GM18517 (cell line): ENCODE data around the gene RAMP2.

Experiments used
- ATAC-seq: cut with Tn5 transposase; IDR thresholded peaks from one replicate; pipeline ENCODE4 v1.9.1; 2021; ENCODE audit warnings: mild to moderate bottlenecking, moderate library complexity; ENCODE audit not compliant: unreplicated experiment

RAMP2 gene

GRCh38 chr17:42787266-42787665 lies 26.2 kb downstream of the RAMP2 start:
- ATAC-seq, result no peak

GRCh38 chr17:42791948-42792347 lies 30.9 kb downstream of the RAMP2 start:
- ATAC-seq, result no peak

- no peak for ATAC-seq
Measured at GRCh38 chr17:42792545-42792944, 31.5 kb downstream of the RAMP2 start.

GRCh38 chr17:42795061-42795460 lies 34.0 kb downstream of the RAMP2 start:
- no peak for ATAC-seq

GRCh38 chr17:42795465-42795864 lies 34.4 kb downstream of the RAMP2 start:
- no peak for ATAC-seq

- ATAC-seq, result no peak
Measured at GRCh38 chr17:42796066-42796758, 35.2 kb downstream of the RAMP2 start.

- no peak for ATAC-seq
Measured at GRCh38 chr17:42797067-42798007, 36.3 kb downstream of the RAMP2 start.

- ATAC-seq, result no peak
Measured at GRCh38 chr17:42798011-42798382, 37.0 kb downstream of the RAMP2 start.

- ATAC-seq, result no peak
Measured at GRCh38 chr17:42798383-42799380, 37.7 kb downstream of the RAMP2 start, which contains the start of the genes CNTD1 and COA3. TSS of gene CNTD1 (plus strand) at chr17:42798861. CDS start at chr17:42799068, 207 bp downstream. TSS of gene COA3 (minus strand) at chr17:42798704. CDS start at chr17:42798681, 23 bp downstream.

- ATAC-seq, result no peak
Measured at GRCh38 chr17:42803074-42803883, 42.3 kb downstream of the RAMP2 start.

- ATAC-seq, result no peak
Measured at GRCh38 chr17:42804918-42805367, 43.9 kb downstream of the RAMP2 start.

GRCh38 chr17:42806249-42806648 lies 45.2 kb downstream of the RAMP2 start:
- ATAC-seq, result no peak

- no peak for ATAC-seq
Measured at GRCh38 chr17:42809250-42809649, 48.2 kb downstream of the RAMP2 start.
